GM12878 (cell line): Measurements from ENCODE around the gene KRT81.

Experiments used
- IKZF1 ChIP-seq: fragments of 450-650 bp; conservative IDR thresholded peaks from 2 replicates; pipeline ENCODE4 v1.6.1; 2017; ENCODE audit warnings: antibody characterized with exemption, mild to moderate bottlenecking
- JUND ChIP-seq: IDR thresholded peaks from 2 replicates; pipeline ENCODE4 v1.6.1; 2012; ENCODE audit warnings: low read depth, mild to moderate bottlenecking, low read length, improper control_type of control experiment, moderate library complexity
- MEF2A ChIP-seq: IDR thresholded peaks from 2 replicates; pipeline ENCODE4 v1.6.1; 2011; ENCODE audit warnings: low read depth, mild to moderate bottlenecking, low read length, moderate library complexity; ENCODE audit not compliant: insufficient read depth
- MTA2 ChIP-seq: fragments of 450-650 bp; IDR thresholded peaks from 2 replicates; pipeline ENCODE4 v1.6.1; 2016; ENCODE audit warnings: low read depth, mild to moderate bottlenecking, moderate library complexity
- NFYB ChIP-seq: IDR thresholded peaks from 2 replicates; pipeline ENCODE4 v1.6.1; 2011; ENCODE audit warnings: low read depth, mild to moderate bottlenecking, low read length, improper control_type of control experiment, moderate library complexity; ENCODE audit not compliant: insufficient read depth
- RBBP5 ChIP-seq: fragments of 200-600 bp; sonication (generic); conservative IDR thresholded peaks from 2 replicates; pipeline ENCODE4 v1.6.1; 2016
- SMC3 ChIP-seq: IDR thresholded peaks from 2 replicates; pipeline ENCODE4 v1.6.1; 2011; ENCODE audit warnings: low read length, improper control_type of control experiment, borderline replicate concordance
- SRF ChIP-seq, 2 experiments: IDR thresholded peaks; 2 replicates each; pipeline ENCODE4 v1.6.1; 2011; ENCODE audit warnings: low read depth in 2 of 2, low read length in 2 of 2, mild to moderate bottlenecking in 1 of 2, moderate library complexity in 1 of 2
- TF ChIP-seq, protein P1 (sequence below): IDR thresholded peaks from 2 replicates; pipeline ENCODE4 v1.6.1; 2011; ENCODE audit warnings: borderline replicate concordance, low read depth, mild to moderate bottlenecking, moderate library complexity, mixed read lengths, low read length; ENCODE audit not compliant: insufficient read depth; ENCODE audit errors: extremely low read length
- TF ChIP-seq, protein P2 (sequence below), 3 experiments: IDR thresholded peaks in 2 of 3; conservative IDR thresholded peaks in 1 of 3; 2 replicates each; pipeline ENCODE4 v1.5.1; 2011; ENCODE audit warnings: low read depth in 3 of 3, low read length in 3 of 3, mild to moderate bottlenecking in 3 of 3, control low read depth in 2 of 3, moderate library complexity in 2 of 3, inconsistent platforms in 1 of 3, mixed read lengths in 1 of 3; ENCODE audit not compliant: control insufficient read depth in 2 of 3, insufficient read depth in 1 of 3; ENCODE audit errors: extremely low read depth in 1 of 3
- TF ChIP-seq, protein P3 (sequence below): IDR thresholded peaks from 2 replicates; pipeline ENCODE4 v1.6.1; 2011; ENCODE audit warnings: low read depth, mild to moderate bottlenecking, low read length, moderate library complexity, borderline replicate concordance; ENCODE audit errors: extremely low read depth

DNA sequence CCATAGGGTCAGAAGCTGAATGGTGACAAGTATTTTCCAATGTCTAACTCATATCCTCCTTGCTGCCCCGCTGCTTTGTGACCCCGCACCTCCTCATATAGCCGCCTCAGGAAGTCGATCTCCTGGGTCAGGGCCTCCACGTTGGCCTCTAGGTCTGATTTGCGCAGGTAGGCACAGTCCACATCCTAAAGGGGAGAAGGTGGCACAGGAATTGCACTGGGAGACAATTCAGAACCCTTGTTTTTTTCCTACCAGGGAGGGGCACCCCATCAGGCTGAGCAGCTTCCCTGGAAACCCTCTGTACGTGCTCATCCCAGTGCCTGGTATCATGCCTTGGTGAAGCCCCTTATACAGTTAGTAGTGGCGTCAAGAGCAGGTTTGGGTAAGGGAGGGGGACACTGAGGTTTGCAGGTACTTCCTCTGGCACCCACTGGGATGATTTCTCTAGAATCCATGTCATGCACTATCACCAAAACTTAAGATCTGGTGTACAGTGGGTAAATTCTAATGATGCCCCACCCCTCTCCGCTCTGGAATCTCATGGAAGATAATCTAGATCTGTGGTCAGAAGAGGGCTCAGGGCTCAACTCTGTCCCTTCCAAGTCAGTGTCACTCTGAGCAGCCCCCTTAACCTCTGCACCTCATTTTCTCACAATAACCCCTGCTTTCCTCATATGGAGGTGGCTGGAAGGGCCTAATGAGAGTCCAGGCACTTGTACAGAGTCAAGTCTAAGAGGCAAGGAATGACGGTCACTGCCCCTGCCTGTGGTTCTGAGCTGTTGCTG lies 37.0 kb downstream of the KRT81 start:
- TF ChIP-seq RBBP5 (no peak), SMC3 (no peak), IKZF1 (no peak), JUND (no peak), NFYB (no peak), MEF2A (no peak), SRF (IDR thresholded peaks at IDR 0.05; ENCODE audit: low read depth in 2 of 2, low read length in 2 of 2) (no peak), MTA2 (no peak)
- TF ChIP-seq, protein P1, sequence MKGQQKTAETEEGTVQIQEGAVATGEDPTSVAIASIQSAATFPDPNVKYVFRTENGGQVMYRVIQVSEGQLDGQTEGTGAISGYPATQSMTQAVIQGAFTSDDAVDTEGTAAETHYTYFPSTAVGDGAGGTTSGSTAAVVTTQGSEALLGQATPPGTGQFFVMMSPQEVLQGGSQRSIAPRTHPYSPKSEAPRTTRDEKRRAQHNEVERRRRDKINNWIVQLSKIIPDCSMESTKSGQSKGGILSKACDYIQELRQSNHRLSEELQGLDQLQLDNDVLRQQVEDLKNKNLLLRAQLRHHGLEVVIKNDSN: no peak
- TF ChIP-seq, protein P2, sequence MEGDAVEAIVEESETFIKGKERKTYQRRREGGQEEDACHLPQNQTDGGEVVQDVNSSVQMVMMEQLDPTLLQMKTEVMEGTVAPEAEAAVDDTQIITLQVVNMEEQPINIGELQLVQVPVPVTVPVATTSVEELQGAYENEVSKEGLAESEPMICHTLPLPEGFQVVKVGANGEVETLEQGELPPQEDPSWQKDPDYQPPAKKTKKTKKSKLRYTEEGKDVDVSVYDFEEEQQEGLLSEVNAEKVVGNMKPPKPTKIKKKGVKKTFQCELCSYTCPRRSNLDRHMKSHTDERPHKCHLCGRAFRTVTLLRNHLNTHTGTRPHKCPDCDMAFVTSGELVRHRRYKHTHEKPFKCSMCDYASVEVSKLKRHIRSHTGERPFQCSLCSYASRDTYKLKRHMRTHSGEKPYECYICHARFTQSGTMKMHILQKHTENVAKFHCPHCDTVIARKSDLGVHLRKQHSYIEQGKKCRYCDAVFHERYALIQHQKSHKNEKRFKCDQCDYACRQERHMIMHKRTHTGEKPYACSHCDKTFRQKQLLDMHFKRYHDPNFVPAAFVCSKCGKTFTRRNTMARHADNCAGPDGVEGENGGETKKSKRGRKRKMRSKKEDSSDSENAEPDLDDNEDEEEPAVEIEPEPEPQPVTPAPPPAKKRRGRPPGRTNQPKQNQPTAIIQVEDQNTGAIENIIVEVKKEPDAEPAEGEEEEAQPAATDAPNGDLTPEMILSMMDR (IDR thresholded peaks at IDR 0.05 in 2 of 3, conservative IDR thresholded peaks at IDR 0.05 in 1 of 3; ENCODE audit: control insufficient read depth in 2 of 3, extremely low read depth in 1 of 3, insufficient read depth in 1 of 3, low read depth in 3 of 3, low read length in 3 of 3): no peak
- TF ChIP-seq, protein P3, sequence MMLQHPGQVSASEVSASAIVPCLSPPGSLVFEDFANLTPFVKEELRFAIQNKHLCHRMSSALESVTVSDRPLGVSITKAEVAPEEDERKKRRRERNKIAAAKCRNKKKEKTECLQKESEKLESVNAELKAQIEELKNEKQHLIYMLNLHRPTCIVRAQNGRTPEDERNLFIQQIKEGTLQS: no peak
